HepG2 (cell line): ENCODE measurements around the gene SULT2A1. TPM values are rescaled to one million over a fixed set of nuclear protein-coding genes. Genes with fewer than 3 reads are reported as not detected.
A peak's percentile ranks its signal among the peaks of the same experiment; 100 is the strongest.
"Not testable (repeated sequence)": the region's sequence is repeated elsewhere in the genome, so short reads cannot be mapped to it uniquely, and the experiment has no call there.

ENCODE experiments used
- E2F1 ChIP-seq: sonication (generic); formaldehyde crosslinking; IDR thresholded peaks from 2 replicates; pipeline ENCODE4 v1.5.0; 2020; ENCODE audit warnings: missing genetic modification reagents
- ETV5 ChIP-seq: IDR thresholded peaks from 2 replicates; pipeline ENCODE4 v1.6.1; 2018; ENCODE audit warnings: missing biosample characterization, missing genetic modification reagents, inconsistent platforms, borderline replicate concordance
- FOXP1 ChIP-seq, 2 experiments: fragments of 450-650 bp in 1 of 2; IDR thresholded peaks; 2 replicates each; pipeline ENCODE4 v1.6.1; 2017 to 2018; ENCODE audit warnings: antibody characterized with exemption in 1 of 2
- GABPB1 ChIP-seq: IDR thresholded peaks from 2 replicates; pipeline ENCODE4 v1.6.1; 2016; ENCODE audit warnings: mild to moderate bottlenecking, missing genetic modification reagents, moderate library complexity, missing compliant biosample characterization
- HOXA3 ChIP-seq: sonication (generic); formaldehyde crosslinking; IDR thresholded peaks from 2 replicates; pipeline ENCODE4 v1.5.0; 2020; ENCODE audit warnings: missing genetic modification reagents
- NR2F6 ChIP-seq, 2 experiments: IDR thresholded peaks; 2 replicates each; pipeline ENCODE4 v1.6.1; 2016; ENCODE audit warnings: antibody characterized with exemption in 1 of 2, mild to moderate bottlenecking in 1 of 2
- PATZ1 ChIP-seq: sonication (generic); formaldehyde crosslinking; IDR thresholded peaks from 2 replicates; pipeline ENCODE4 v1.4.0; 2020; ENCODE audit warnings: missing genetic modification reagents
- RARA ChIP-seq: IDR thresholded peaks from 2 replicates; pipeline ENCODE4 v1.6.1; 2016; ENCODE audit warnings: missing genetic modification reagents, missing compliant biosample characterization
- SIX1 ChIP-seq: sonication (generic); formaldehyde crosslinking; IDR thresholded peaks from 2 replicates; pipeline ENCODE4 v1.4.0; 2020; ENCODE audit warnings: missing genetic modification reagents, borderline replicate concordance
- SP1 ChIP-seq, 2 experiments: fragments of 450-650 bp in 1 of 2; sonication (generic) in 1 of 2; formaldehyde crosslinking in 1 of 2; IDR thresholded peaks; 2 replicates each; pipeline versions ENCODE4 v1.4.0 to v1.6.1; 2016 to 2020; ENCODE audit warnings: missing genetic modification reagents in 1 of 2
- SP140L ChIP-seq: sonication (generic); formaldehyde crosslinking; IDR thresholded peaks from 2 replicates; pipeline ENCODE4 v1.4.0; 2020; ENCODE audit warnings: missing genetic modification reagents, borderline replicate concordance
- TFDP2 ChIP-seq: sonication (generic); formaldehyde crosslinking; IDR thresholded peaks from 2 replicates; pipeline ENCODE4 v1.4.0; 2020; ENCODE audit warnings: missing genetic modification reagents
- YEATS2 ChIP-seq: sonication (generic); formaldehyde crosslinking; IDR thresholded peaks from 2 replicates; pipeline ENCODE4 v1.4.0; 2020; ENCODE audit warnings: missing genetic modification reagents, borderline replicate concordance
- ZBTB21 ChIP-seq: sonication (generic); formaldehyde crosslinking; IDR thresholded peaks from 2 replicates; pipeline ENCODE4 v1.4.0; 2020; ENCODE audit warnings: missing genetic modification reagents
- polyA plus RNA-seq, 8 experiments: library from polyadenylated mRNA; depleted of rRNA in 3 of 8; stranded (reverse) in 7 of 8; unstranded in 1 of 8; fragments of >200 nt; fragmentation: Illumina TruSeq in 4 of 8; extraction: Trizol in 4 of 8; gene quantifications; 2 replicates each; pipeline versions ENCODE4 v1.2.1 to v1.2.3, GENCODE V29; 2011 to 2016; ENCODE audit warnings: low read depth in 4 of 8, missing spikeins in 1 of 8, mixed read lengths in 1 of 8; ENCODE audit not compliant: insufficient read depth in 1 of 8
- total RNA-seq, 5 experiments: library from RNA; depleted of rRNA; stranded (reverse); fragments of >200 nt; fragmentation: Illumina TruSeq; extraction: Trizol; gene quantifications; 2 replicates each; pipeline ENCODE4 v1.2.3, GENCODE V29; 2016; ENCODE audit warnings: low read depth in 1 of 5
- TF ChIP-seq, protein P1 (sequence below): sonication (generic); formaldehyde crosslinking; IDR thresholded peaks from 2 replicates; pipeline ENCODE4 v1.4.0; 2020; ENCODE audit warnings: missing genetic modification reagents; ENCODE audit errors: not compliant biosample characterization
- TF ChIP-seq, protein P2 (sequence below): IDR thresholded peaks from 2 replicates; pipeline ENCODE4 v1.4.0; 2020; ENCODE audit warnings: mild to moderate bottlenecking, missing genetic modification reagents
- TF ChIP-seq, protein P3 (sequence below): sonication (generic); formaldehyde crosslinking; IDR thresholded peaks from 2 replicates; pipeline ENCODE4 v1.4.0; 2020; ENCODE audit warnings: missing genetic modification reagents

Gene SULT2A1
- total and polyA plus RNA-seq, 2 of the 13 experiments (the other 11 are each of a cell fraction or from before 2014, with no cell fraction given), result 137 to 193 TPM

DNA sequence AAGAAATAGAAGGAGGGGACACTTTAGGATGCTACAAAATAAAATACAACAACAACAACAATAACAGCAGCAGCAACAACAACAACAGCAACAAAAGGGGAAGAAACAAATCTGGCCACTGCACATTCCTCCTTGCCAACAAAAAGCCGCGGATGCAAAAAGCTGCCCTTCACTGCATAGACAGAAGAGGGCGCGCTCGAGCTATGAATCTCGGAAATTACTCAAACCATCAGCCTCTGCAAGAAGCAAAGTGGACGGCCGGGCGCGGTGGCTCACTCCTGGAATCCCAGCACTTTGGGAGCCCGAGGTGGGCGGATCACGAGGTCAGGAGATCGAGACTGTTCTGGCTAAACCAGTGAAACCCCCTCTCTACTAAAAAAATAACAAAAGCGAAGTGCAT is 34.0 kb upstream of the SULT2A1 start (continued):
- TF ChIP-seq, protein P1, sequence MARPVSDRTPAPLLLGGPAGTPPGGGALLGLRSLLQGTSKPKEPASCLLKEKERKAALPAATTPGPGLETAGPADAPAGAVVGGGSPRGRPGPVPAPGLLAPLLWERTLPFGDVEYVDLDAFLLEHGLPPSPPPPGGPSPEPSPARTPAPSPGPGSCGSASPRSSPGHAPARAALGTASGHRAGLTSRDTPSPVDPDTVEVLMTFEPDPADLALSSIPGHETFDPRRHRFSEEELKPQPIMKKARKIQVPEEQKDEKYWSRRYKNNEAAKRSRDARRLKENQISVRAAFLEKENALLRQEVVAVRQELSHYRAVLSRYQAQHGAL, result peak; percentile 71
- TF ChIP-seq ZBTB21 (CRISPR knock-in tag) (peak; percentile 49; the same call in 1 of the 2 replicates), E2F1 (0 out of 2 replicates have a peak, but pooled peaks have one; percentile 44), SP140L (CRISPR knock-in tag) (peak; percentile 88; the same call in 1 of the 2 replicates), ETV5 (CRISPR knock-in tag) (peak; percentile 56; the same call in 1 of the 2 replicates), HOXA3 (CRISPR knock-in tag) (peak; percentile 81), PATZ1 (CRISPR knock-in tag) (peak; percentile 57), YEATS2 (CRISPR knock-in tag) (peak; percentile 76; the same call in 1 of the 2 replicates), GABPB1 (peak; percentile 67), FOXP1 (CRISPR knock-in tag; IDR thresholded peaks at IDR 0.05) (peak; percentile 61; the same call in 1 of the 2 replicates), SIX1 (CRISPR knock-in tag) (peak; percentile 50; the same call in 1 of the 2 replicates), RARA (CRISPR knock-in tag) (peak; percentile 63), NR2F6 (CRISPR knock-in tag; IDR thresholded peaks at IDR 0.05) (peak; percentile 78), TFDP2 (CRISPR knock-in tag) (peak; percentile 53; the same call in 1 of the 2 replicates), SP1 (CRISPR knock-in tag; IDR thresholded peaks at IDR 0.05) (peak; percentile 59; the same call in 1 of the 2 replicates)
- TF ChIP-seq, protein P2, sequence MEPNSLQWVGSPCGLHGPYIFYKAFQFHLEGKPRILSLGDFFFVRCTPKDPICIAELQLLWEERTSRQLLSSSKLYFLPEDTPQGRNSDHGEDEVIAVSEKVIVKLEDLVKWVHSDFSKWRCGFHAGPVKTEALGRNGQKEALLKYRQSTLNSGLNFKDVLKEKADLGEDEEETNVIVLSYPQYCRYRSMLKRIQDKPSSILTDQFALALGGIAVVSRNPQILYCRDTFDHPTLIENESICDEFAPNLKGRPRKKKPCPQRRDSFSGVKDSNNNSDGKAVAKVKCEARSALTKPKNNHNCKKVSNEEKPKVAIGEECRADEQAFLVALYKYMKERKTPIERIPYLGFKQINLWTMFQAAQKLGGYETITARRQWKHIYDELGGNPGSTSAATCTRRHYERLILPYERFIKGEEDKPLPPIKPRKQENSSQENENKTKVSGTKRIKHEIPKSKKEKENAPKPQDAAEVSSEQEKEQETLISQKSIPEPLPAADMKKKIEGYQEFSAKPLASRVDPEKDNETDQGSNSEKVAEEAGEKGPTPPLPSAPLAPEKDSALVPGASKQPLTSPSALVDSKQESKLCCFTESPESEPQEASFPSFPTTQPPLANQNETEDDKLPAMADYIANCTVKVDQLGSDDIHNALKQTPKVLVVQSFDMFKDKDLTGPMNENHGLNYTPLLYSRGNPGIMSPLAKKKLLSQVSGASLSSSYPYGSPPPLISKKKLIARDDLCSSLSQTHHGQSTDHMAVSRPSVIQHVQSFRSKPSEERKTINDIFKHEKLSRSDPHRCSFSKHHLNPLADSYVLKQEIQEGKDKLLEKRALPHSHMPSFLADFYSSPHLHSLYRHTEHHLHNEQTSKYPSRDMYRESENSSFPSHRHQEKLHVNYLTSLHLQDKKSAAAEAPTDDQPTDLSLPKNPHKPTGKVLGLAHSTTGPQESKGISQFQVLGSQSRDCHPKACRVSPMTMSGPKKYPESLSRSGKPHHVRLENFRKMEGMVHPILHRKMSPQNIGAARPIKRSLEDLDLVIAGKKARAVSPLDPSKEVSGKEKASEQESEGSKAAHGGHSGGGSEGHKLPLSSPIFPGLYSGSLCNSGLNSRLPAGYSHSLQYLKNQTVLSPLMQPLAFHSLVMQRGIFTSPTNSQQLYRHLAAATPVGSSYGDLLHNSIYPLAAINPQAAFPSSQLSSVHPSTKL (CRISPR knock-in tag), result peak; percentile 82
- TF ChIP-seq FOXP1, NR2F6, SP1 (IDR thresholded peaks at IDR 0.05): not testable (repeated sequence)
- TF ChIP-seq, protein P3, sequence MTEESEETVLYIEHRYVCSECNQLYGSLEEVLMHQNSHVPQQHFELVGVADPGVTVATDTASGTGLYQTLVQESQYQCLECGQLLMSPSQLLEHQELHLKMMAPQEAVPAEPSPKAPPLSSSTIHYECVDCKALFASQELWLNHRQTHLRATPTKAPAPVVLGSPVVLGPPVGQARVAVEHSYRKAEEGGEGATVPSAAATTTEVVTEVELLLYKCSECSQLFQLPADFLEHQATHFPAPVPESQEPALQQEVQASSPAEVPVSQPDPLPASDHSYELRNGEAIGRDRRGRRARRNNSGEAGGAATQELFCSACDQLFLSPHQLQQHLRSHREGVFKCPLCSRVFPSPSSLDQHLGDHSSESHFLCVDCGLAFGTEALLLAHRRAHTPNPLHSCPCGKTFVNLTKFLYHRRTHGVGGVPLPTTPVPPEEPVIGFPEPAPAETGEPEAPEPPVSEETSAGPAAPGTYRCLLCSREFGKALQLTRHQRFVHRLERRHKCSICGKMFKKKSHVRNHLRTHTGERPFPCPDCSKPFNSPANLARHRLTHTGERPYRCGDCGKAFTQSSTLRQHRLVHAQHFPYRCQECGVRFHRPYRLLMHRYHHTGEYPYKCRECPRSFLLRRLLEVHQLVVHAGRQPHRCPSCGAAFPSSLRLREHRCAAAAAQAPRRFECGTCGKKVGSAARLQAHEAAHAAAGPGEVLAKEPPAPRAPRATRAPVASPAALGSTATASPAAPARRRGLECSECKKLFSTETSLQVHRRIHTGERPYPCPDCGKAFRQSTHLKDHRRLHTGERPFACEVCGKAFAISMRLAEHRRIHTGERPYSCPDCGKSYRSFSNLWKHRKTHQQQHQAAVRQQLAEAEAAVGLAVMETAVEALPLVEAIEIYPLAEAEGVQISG (CRISPR knock-in tag), result peak; percentile 81
